Measurements from ENCODE around the gene ADGRG6.

Gene ADGRG6

DNA sequence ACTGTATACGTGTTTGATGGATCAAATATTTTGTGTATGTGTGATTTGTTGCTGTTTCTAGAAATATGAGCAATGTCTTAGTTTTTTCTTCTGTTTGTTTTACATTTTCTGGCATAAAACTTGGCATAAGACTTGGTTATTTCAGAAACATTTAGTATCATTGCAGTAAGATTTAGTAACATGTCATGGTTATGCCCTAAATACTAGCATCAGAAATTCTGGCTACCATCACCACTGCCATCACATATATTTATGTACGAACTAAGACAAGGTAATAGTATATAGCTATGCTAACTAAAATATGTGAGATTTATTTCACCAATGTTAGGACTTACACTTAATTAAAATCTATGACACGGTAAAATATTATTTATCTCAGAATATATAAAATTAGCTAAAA lies 10.3 kb upstream of the ADGRG6 start:
- Histone ChIP-seq H3K27ac (ENCODE audit: low read length) (no peak overlapping the region), H3F3A (ENCODE audit: insufficient read depth, low read length) (no peaks in the 10 kb centered on the region), H3K27me3 (replicated peaks; ENCODE audit: insufficient read depth, low read length) (no peaks in the 10 kb centered on the region), H3K4me2 (ENCODE audit: low read depth, low read length) (no peak overlapping the region), H3K9me3 (replicated peaks; ENCODE audit: insufficient read depth, low read length) (no peaks in the 10 kb centered on the region), H2AFZ (ENCODE audit: low read length) (no peak overlapping the region), H3K79me2 (ENCODE audit: low read length) (no peaks in the 10 kb centered on the region), H3K36me3 (replicated peaks; ENCODE audit: insufficient read depth, low read length) (no peaks in the 10 kb centered on the region), H3K9ac (ENCODE audit: low read length) (no peak overlapping the region), H3K9me2 (replicated peaks; ENCODE audit: insufficient read depth, low read length) (no peaks in the 10 kb centered on the region), H3K4me3 (ENCODE audit: low read length) (no peak overlapping the region), H3K4me1 (ENCODE audit: low read length) (no peaks in the 10 kb centered on the region), H4K20me1 (ENCODE audit: insufficient read depth, low read length) (no peaks in the 10 kb centered on the region)
- no peak for DNase-seq
- TF ChIP-seq EZH2 (optimal IDR thresholded peaks at IDR 0.05; ENCODE audit: low read depth, low read length) (no peak), EZH2phosphoT487 (IDR thresholded peaks at IDR 0.05; ENCODE audit: low read length) (no peak)
- TF ChIP-seq, protein P1, sequence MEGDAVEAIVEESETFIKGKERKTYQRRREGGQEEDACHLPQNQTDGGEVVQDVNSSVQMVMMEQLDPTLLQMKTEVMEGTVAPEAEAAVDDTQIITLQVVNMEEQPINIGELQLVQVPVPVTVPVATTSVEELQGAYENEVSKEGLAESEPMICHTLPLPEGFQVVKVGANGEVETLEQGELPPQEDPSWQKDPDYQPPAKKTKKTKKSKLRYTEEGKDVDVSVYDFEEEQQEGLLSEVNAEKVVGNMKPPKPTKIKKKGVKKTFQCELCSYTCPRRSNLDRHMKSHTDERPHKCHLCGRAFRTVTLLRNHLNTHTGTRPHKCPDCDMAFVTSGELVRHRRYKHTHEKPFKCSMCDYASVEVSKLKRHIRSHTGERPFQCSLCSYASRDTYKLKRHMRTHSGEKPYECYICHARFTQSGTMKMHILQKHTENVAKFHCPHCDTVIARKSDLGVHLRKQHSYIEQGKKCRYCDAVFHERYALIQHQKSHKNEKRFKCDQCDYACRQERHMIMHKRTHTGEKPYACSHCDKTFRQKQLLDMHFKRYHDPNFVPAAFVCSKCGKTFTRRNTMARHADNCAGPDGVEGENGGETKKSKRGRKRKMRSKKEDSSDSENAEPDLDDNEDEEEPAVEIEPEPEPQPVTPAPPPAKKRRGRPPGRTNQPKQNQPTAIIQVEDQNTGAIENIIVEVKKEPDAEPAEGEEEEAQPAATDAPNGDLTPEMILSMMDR (IDR thresholded peaks at IDR 0.05; ENCODE audit: low read length), result no peak

DNA sequence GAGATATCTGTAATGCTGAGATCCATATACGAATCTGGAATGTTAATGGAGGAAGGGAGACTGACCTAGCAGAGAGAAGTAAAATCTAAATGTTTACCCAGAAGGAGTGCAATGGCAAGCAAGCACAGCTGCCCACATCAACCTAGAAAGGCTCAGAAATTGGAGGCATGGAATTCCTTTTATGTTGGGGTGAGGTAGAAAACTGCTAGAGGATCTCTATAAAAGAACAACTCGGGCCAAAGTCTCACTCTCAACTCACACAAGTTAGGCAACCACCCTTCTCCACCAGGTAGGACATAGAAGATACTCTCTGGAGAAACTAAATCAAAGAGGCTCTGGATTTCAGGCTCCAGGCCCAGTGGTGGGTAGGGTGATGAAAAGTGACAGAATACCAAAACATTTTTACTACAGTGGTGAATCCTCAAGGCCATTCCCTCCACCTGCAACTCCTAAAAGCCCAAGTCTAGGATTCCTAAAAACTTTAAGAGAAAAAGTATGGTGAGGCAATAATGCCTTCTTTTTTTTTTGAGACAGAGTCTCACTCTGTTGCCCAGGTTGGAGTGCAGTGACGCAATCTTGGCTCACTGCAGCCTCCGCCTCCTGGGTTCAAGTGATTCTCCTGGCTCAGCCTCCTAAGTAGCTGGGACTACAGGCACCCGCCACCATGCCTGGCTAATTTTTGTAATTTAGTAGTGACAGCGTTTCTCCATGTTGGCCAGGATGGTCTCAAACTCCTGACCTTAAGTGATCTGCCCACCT lies 9.5 kb upstream of the ADGRG6 start:
- H3K4me1 ChIP-seq (ENCODE audit: low read length), result no peaks in the 10 kb centered on the region
- no peak for DNase-seq
- H3K36me3 ChIP-seq (replicated peaks; ENCODE audit: insufficient read depth, low read length), result no peaks in the 10 kb centered on the region
- no peaks in the 10 kb centered on the region for H3F3A ChIP-seq (ENCODE audit: insufficient read depth, low read length)
- H2AFZ ChIP-seq (ENCODE audit: low read length), result no peak overlapping the region
- no peak overlapping the region for H3K4me3 ChIP-seq (ENCODE audit: low read length)
- H3K9ac ChIP-seq (ENCODE audit: low read length), result no peak overlapping the region
- H3K79me2 ChIP-seq (ENCODE audit: low read length), result no peaks in the 10 kb centered on the region
- H3K27ac ChIP-seq (ENCODE audit: low read length), result no peak overlapping the region
- no peak for TF ChIP-seq EZH2phosphoT487 (IDR thresholded peaks at IDR 0.05; ENCODE audit: low read length)
- no peak for TF ChIP-seq EZH2 (optimal IDR thresholded peaks at IDR 0.05; ENCODE audit: low read depth, low read length)
- TF ChIP-seq, protein P1 (IDR thresholded peaks at IDR 0.05; ENCODE audit: low read length), result no peak
- H3K9me2 ChIP-seq (replicated peaks; ENCODE audit: insufficient read depth, low read length), result no peaks in the 10 kb centered on the region
- H3K4me2 ChIP-seq (ENCODE audit: low read depth, low read length), result no peak overlapping the region
- H4K20me1 ChIP-seq (ENCODE audit: insufficient read depth, low read length), result no peaks in the 10 kb centered on the region
- H3K9me3 ChIP-seq (replicated peaks; ENCODE audit: insufficient read depth, low read length), result no peaks in the 10 kb centered on the region
- H3K27me3 ChIP-seq (replicated peaks; ENCODE audit: insufficient read depth, low read length), result no peaks in the 10 kb centered on the region

DNA sequence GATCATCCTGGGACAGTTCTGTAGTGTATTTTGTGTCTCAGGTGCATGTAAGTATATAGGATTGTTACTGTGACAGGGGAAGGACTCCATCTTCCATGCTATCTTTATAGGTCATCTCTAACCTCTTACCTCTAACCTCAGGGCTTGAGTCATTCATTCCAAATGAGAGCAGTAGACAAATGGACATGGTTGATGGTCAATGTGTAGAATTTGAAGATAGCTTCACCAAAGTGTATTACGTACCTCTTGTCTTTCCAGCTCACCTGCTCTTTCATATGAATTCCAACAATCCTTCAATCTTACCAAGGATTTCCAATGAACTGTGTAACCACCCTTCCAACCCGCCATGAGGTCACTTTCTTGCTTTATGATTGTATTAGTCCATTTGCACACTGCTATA lies 8.7 kb upstream of the ADGRG6 start:
- Histone ChIP-seq H2AFZ (ENCODE audit: low read length) (no peak overlapping the region), H3K9ac (ENCODE audit: low read length) (no peak overlapping the region), H3K9me3 (replicated peaks; ENCODE audit: insufficient read depth, low read length) (no peaks in the 10 kb centered on the region), H3K27me3 (replicated peaks; ENCODE audit: insufficient read depth, low read length) (no peaks in the 10 kb centered on the region), H3F3A (ENCODE audit: insufficient read depth, low read length) (no peaks in the 10 kb centered on the region), H3K4me2 (ENCODE audit: low read depth, low read length) (no peak overlapping the region), H3K36me3 (replicated peaks; ENCODE audit: insufficient read depth, low read length) (no peaks in the 10 kb centered on the region), H4K20me1 (ENCODE audit: insufficient read depth, low read length) (no peaks in the 10 kb centered on the region), H3K4me3 (ENCODE audit: low read length) (no peak overlapping the region), H3K9me2 (replicated peaks; ENCODE audit: insufficient read depth, low read length) (no peaks in the 10 kb centered on the region), H3K79me2 (ENCODE audit: low read length) (no peaks in the 10 kb centered on the region), H3K4me1 (ENCODE audit: low read length) (no peaks in the 10 kb centered on the region), H3K27ac (ENCODE audit: low read length) (no peak overlapping the region)
- DNase-seq, result no peak
- no peak for TF ChIP-seq EZH2phosphoT487 (IDR thresholded peaks at IDR 0.05; ENCODE audit: low read length)

DNA sequence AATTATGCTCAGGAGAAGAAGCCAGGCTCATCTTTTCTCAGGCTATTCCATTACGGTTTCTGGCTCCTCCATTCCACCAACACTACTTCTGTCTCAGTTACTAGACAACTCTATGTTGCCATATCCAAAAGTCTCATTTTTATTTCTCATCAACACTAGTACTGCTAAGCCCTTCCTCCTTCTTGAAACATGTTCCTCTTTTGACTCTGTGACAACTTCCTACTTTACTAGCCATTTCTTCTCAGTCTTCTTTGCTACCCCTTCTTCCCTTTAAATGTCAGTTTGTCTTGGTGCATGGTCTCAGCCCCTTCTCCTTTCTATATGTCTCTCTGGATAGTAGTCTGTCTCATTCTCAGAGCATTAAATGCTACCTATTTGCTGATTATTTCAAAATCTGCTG lies 7.1 kb upstream of the ADGRG6 start:
- no peak overlapping the region for H3K9ac ChIP-seq (ENCODE audit: low read length)
- H2AFZ ChIP-seq (ENCODE audit: low read length), result no peak overlapping the region
- H3K27me3 ChIP-seq (replicated peaks; ENCODE audit: insufficient read depth, low read length), result no peaks in the 10 kb centered on the region
- TF ChIP-seq EZH2 (optimal IDR thresholded peaks at IDR 0.05; ENCODE audit: low read depth, low read length) (no peak), EZH2phosphoT487 (IDR thresholded peaks at IDR 0.05; ENCODE audit: low read length) (no peak)
- TF ChIP-seq, protein P1 (IDR thresholded peaks at IDR 0.05; ENCODE audit: low read length), result no peak
- no peaks in the 10 kb centered on the region for H3K79me2 ChIP-seq (ENCODE audit: low read length)
- no peak overlapping the region for H3K4me2 ChIP-seq (ENCODE audit: low read depth, low read length)
- H3F3A ChIP-seq (ENCODE audit: insufficient read depth, low read length), result no peaks in the 10 kb centered on the region
- H3K4me3 ChIP-seq (ENCODE audit: low read length), result no peak overlapping the region
- no peaks in the 10 kb centered on the region for H3K9me3 ChIP-seq (replicated peaks; ENCODE audit: insufficient read depth, low read length)
- no peaks in the 10 kb centered on the region for H3K4me1 ChIP-seq (ENCODE audit: low read length)
- no peaks in the 10 kb centered on the region for H3K9me2 ChIP-seq (replicated peaks; ENCODE audit: insufficient read depth, low read length)
- DNase-seq, result no peak
- no peaks in the 10 kb centered on the region for H3K36me3 ChIP-seq (replicated peaks; ENCODE audit: insufficient read depth, low read length)
- H4K20me1 ChIP-seq (ENCODE audit: insufficient read depth, low read length), result no peaks in the 10 kb centered on the region
- no peak overlapping the region for H3K27ac ChIP-seq (ENCODE audit: low read length)

Data from MM.1S (cell line).